Measurements from ENCODE around the gene SATB2. TPM values are rescaled to one million over a fixed set of nuclear protein-coding genes. Genes with fewer than 3 reads are reported as not detected.
A peak's percentile ranks its signal among the peaks of the same experiment; 100 is the strongest.

The SATB2 gene
- total RNA-seq, 4 donors from 2014 or later = 62.0 to 104 (median 91.1) TPM

DNA sequence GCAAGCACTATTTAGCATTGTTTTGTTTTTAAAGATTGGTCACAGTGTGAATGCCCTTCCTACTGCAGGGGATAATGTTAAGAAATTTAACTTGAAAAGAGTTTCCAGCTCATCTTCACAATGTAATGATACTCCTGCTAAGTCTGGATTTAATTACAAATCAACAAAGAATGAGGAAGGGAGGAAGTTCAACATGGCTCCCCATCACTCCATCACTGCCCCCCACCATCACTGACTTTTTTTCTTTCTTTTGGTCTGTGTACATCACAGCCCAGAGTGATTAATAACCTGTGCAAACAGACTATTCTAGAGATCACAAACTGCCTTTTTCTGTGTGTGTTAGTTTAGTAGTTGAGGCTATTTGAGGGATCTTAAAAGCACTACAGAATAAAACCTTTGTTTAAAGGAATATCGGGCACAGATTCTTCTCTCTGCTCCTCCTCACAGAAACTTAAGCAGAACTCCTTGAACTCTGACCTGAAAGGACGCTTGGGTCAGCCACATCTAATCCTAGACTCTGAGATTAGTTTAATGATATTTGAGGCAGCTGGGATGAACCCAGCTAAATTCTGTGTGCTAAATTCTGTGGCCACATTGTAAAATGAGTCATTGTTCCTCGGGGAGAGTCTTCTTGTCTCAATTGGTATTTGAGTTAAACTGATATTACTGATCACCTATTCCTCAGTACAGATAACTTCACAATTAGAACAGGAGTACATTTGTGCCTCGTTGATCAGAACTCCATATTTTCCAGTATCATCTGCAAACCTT is 47.8 kb downstream of the SATB2 start:
- TF ChIP-seq, protein P1, sequence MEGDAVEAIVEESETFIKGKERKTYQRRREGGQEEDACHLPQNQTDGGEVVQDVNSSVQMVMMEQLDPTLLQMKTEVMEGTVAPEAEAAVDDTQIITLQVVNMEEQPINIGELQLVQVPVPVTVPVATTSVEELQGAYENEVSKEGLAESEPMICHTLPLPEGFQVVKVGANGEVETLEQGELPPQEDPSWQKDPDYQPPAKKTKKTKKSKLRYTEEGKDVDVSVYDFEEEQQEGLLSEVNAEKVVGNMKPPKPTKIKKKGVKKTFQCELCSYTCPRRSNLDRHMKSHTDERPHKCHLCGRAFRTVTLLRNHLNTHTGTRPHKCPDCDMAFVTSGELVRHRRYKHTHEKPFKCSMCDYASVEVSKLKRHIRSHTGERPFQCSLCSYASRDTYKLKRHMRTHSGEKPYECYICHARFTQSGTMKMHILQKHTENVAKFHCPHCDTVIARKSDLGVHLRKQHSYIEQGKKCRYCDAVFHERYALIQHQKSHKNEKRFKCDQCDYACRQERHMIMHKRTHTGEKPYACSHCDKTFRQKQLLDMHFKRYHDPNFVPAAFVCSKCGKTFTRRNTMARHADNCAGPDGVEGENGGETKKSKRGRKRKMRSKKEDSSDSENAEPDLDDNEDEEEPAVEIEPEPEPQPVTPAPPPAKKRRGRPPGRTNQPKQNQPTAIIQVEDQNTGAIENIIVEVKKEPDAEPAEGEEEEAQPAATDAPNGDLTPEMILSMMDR (IDR thresholded peaks at IDR 0.05) = no peak
- TF ChIP-seq POLR2A (IDR thresholded peaks at IDR 0.05) = no peak
- no peaks in the 10 kb centered on the region for H3K4me1 ChIP-seq
- H3K4me3 ChIP-seq = no peak overlapping the region
- peaks cover 0 to 9% (median 0%) of the 10 kb centered on the region in 3 donors for H3K36me3 ChIP-seq
- H3K27ac ChIP-seq = no peak overlapping the region
- no peak for DNase-seq
- H3K9me3 ChIP-seq = no peaks in the 10 kb centered on the region
- H3K27me3 ChIP-seq = no peaks in the 10 kb centered on the region

DNA sequence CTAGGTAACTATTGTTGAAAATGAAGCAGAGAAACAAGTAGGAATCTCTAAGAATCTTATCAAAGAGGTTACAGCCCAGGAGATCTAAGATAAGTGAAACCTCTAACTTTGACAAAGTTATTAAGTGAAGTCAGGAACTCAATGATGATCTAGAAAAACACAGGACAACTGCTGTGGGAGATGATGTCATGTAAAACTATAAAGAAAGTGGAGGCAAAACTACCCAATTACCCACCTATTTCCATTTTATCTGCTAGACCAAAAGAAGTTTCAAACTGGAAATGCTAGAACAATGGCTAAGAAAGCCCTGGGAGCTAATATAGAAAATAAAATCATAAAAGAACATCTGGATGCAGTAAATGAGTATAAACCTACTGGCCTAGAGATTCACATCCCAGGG is 50.3 kb downstream of the SATB2 start:
- H3K9me3 ChIP-seq = no peaks in the 10 kb centered on the region
- no peak for DNase-seq
- peaks cover 0 to 2% (median 0%) of the 10 kb centered on the region in 3 donors for H3K36me3 ChIP-seq
- no peak overlapping the region for H3K27ac ChIP-seq
- H3K4me1 ChIP-seq = no peaks in the 10 kb centered on the region
- H3K27me3 ChIP-seq = no peaks in the 10 kb centered on the region
- TF ChIP-seq, protein P1 (IDR thresholded peaks at IDR 0.05) = no peak
- TF ChIP-seq POLR2A (IDR thresholded peaks at IDR 0.05) = no peak
- no peak overlapping the region for H3K4me3 ChIP-seq

DNA sequence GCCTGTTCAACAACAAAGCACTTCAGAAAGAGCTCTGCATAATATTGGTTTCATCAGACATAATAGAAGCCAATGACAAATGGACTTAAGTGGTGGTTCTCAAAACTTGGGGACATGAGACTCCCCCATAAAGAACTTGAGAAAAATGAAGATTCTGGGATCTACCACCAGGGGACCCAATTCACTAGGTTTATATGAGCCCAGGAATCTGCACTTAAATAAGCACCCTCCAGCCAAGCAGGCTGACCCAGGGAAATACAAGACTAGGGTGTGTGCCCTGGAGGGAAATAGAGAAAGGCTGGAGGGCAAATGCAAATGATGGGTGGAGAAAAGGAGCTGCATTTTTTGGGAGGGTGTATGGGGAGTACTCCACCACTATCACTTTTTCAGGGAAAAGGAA is 52.5 kb downstream of the SATB2 start:
- no peaks in the 10 kb centered on the region for H3K27me3 ChIP-seq
- no peaks in the 10 kb centered on the region for H3K4me1 ChIP-seq
- H3K4me3 ChIP-seq = no peak overlapping the region
- TF ChIP-seq, protein P1 (IDR thresholded peaks at IDR 0.05) = peak in 2 of 6 experiments; percentile 26 to 30
- TF ChIP-seq POLR2A (IDR thresholded peaks at IDR 0.05) = no peak
- no peaks in the 10 kb centered on the region for H3K9me3 ChIP-seq
- DNase-seq = no peak
- peaks cover 0 to 6% (median 0%) of the 10 kb centered on the region in 3 donors for H3K36me3 ChIP-seq
- H3K27ac ChIP-seq = no peak overlapping the region

DNA sequence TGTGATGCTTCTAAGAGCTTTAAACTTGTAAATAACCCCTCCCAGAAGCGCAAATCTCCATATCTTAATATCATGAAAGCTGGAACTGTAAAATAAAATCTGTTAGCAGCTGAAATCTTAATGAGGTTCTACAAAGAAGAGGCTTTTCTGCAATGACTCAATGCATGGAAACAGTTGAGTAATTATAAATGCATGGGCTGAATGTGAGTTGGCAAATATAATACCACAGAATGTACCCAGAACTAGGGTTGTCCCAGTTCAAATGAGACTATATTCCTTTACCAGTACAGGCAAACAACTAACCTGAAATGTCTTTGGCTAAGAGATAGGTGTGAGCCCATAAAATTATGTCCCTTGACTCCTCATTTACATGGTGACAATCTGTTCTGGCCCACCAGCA is 52.9 kb downstream of the SATB2 start:
- no peaks in the 10 kb centered on the region for H3K27me3 ChIP-seq
- H3K36me3 ChIP-seq = peaks cover 0 to 6% (median 0%) of the 10 kb centered on the region in 3 donors
- TF ChIP-seq, protein P1 (IDR thresholded peaks at IDR 0.05) = no peak
- no peak for TF ChIP-seq POLR2A (IDR thresholded peaks at IDR 0.05)
- H3K4me1 ChIP-seq = no peaks in the 10 kb centered on the region
- no peak overlapping the region for H3K4me3 ChIP-seq
- no peak overlapping the region for H3K27ac ChIP-seq
- no peaks in the 10 kb centered on the region for H3K9me3 ChIP-seq
- DNase-seq = no peak

DNA sequence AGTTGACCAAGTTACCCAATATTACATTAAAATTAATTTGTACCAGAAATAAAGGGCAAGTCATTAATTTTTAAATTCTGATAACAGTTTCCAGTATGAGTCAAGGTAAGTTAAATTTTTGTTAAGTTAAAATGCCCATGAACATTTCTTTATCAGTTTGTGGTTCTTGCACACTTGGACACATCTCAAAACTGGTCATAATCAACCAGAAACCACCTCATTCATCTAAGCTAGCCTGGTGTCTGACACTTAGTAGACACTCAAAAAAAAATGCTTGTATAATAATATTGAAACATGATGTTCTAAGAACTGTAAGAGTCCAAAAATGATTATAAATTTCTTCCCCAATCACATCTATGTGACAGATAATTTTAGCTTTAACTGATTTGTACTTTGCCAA is 62.4 kb downstream of the SATB2 start:
- H3K4me1 ChIP-seq = no peaks in the 10 kb centered on the region
- DNase-seq = no peak
- H3K4me3 ChIP-seq = no peak overlapping the region
- no peaks in the 10 kb centered on the region for H3K27me3 ChIP-seq
- no peak overlapping the region for H3K27ac ChIP-seq
- H3K36me3 ChIP-seq = no peaks in the 10 kb centered on the region
- no peaks in the 10 kb centered on the region for H3K9me3 ChIP-seq
- TF ChIP-seq, protein P1 (IDR thresholded peaks at IDR 0.05) = no peak
- no peak for TF ChIP-seq POLR2A (IDR thresholded peaks at IDR 0.05)
